Mammary epithelial cell (primary cell): Measurements from ENCODE around the gene KDM1B.

Experiments
- EZH2 ChIP-seq: IDR thresholded peaks from 2 replicates; pipeline ENCODE4 v1.6.1; 2012; ENCODE audit warnings: low read length, inconsistent platforms, borderline replicate concordance
- TF ChIP-seq, protein P1 (sequence below), 2 donors: IDR thresholded peaks in 1 of 2; conservative IDR thresholded peaks in 1 of 2; 2 replicates each; pipeline ENCODE4 v1.5.1; 2011 to 2012; ENCODE audit warnings: inconsistent platforms in 2 of 2, low read length in 2 of 2, mild to moderate bottlenecking in 2 of 2, control low read depth in 1 of 2, low read depth in 1 of 2; ENCODE audit not compliant: insufficient read depth in 1 of 2; ENCODE audit errors: extremely low read depth in 1 of 2

DNA sequence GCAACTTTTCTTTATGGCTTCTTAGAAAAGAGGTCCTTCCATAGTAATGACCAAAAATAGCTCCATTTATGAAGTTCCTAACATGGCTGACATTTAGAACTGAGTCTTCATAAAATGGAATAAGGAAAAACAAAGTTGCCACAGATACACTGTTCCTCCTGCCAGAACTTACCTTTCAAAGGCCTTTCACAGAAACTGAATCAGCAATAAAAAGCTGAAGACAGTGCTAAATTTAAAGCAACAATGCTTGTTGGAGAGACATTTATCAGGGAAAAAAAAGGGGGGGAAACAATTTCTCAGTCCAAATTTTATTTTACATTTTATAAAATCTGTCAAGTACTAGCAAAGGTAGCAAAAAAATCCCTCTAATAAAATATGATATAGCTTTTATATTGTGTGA lies 91.8 kb downstream of the KDM1B start:
- TF ChIP-seq, protein P1, sequence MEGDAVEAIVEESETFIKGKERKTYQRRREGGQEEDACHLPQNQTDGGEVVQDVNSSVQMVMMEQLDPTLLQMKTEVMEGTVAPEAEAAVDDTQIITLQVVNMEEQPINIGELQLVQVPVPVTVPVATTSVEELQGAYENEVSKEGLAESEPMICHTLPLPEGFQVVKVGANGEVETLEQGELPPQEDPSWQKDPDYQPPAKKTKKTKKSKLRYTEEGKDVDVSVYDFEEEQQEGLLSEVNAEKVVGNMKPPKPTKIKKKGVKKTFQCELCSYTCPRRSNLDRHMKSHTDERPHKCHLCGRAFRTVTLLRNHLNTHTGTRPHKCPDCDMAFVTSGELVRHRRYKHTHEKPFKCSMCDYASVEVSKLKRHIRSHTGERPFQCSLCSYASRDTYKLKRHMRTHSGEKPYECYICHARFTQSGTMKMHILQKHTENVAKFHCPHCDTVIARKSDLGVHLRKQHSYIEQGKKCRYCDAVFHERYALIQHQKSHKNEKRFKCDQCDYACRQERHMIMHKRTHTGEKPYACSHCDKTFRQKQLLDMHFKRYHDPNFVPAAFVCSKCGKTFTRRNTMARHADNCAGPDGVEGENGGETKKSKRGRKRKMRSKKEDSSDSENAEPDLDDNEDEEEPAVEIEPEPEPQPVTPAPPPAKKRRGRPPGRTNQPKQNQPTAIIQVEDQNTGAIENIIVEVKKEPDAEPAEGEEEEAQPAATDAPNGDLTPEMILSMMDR (conservative IDR thresholded peaks at IDR 0.05 in 1 of 2, IDR thresholded peaks at IDR 0.05 in 1 of 2; ENCODE audit: extremely low read depth in 1 of 2, insufficient read depth in 1 of 2, low read depth in 1 of 2, low read length in 2 of 2) = no peak
- TF ChIP-seq EZH2 = no peak
